HepG2 (cell line): ENCODE data around the gene CAMK2G. TPM values are rescaled to one million over a fixed set of nuclear protein-coding genes. Genes with fewer than 3 reads are reported as not detected.
A peak's percentile ranks its signal among the peaks of the same experiment; 100 is the strongest.

Experiments used
- ATF3 ChIP-seq: sonication (generic); formaldehyde crosslinking; IDR thresholded peaks from 2 replicates; pipeline ENCODE4 v1.4.0; 2020; ENCODE audit warnings: missing genetic modification reagents
- ATM ChIP-seq: fragments of 450-650 bp; IDR thresholded peaks from 2 replicates; pipeline ENCODE4 v1.7.1; 2017; ENCODE audit warnings: mild to moderate bottlenecking, borderline replicate concordance
- CBX5 ChIP-seq: sonication (generic); formaldehyde crosslinking; IDR thresholded peaks from 2 replicates; pipeline ENCODE4 v1.4.0; 2020; ENCODE audit warnings: missing genetic modification reagents, borderline replicate concordance
- KDM6A ChIP-seq: IDR thresholded peaks from 2 replicates; pipeline ENCODE4 v1.6.1; 2016; ENCODE audit warnings: low read depth
- MTF2 ChIP-seq: sonication (generic); formaldehyde crosslinking; IDR thresholded peaks from 2 replicates; pipeline ENCODE4 v1.5.0; 2020; ENCODE audit warnings: missing genetic modification reagents, borderline replicate concordance
- NFYB ChIP-seq: sonication (generic); formaldehyde crosslinking; IDR thresholded peaks from 2 replicates; pipeline ENCODE4 v1.4.0; 2020; ENCODE audit warnings: missing genetic modification reagents
- PCBP2 ChIP-seq: fragments of 200-400 bp; formaldehyde crosslinking; optimal IDR thresholded peaks from 2 replicates; pipeline ENCODE3; 2018; ENCODE audit warnings: low read length, low read depth; ENCODE audit not compliant: poor library complexity, severe bottlenecking
- RCOR2 ChIP-seq: IDR thresholded peaks from 2 replicates; pipeline ENCODE4 v1.6.1; 2016; ENCODE audit warnings: missing biosample characterization, missing genetic modification reagents
- SMAD9 ChIP-seq: sonication (generic); formaldehyde crosslinking; IDR thresholded peaks from 2 replicates; pipeline ENCODE4 v1.5.1; 2020; ENCODE audit warnings: mild to moderate bottlenecking, missing genetic modification reagents
- SP2 ChIP-seq: sonication (generic); formaldehyde crosslinking; IDR thresholded peaks from 2 replicates; pipeline ENCODE4 v1.5.1; 2020; ENCODE audit warnings: mild to moderate bottlenecking, missing genetic modification reagents
- TAF1 ChIP-seq: sonication (generic); formaldehyde crosslinking; IDR thresholded peaks from 2 replicates; pipeline ENCODE4 v1.4.0; 2020; ENCODE audit warnings: missing genetic modification reagents
- TBL1XR1 ChIP-seq: fragments of 150-350 bp; IDR thresholded peaks from 2 replicates; pipeline ENCODE4 v1.6.1; 2014; ENCODE audit warnings: borderline replicate concordance, low read length; ENCODE audit not compliant: partially characterized antibody
- UBTF ChIP-seq: sonication (generic); formaldehyde crosslinking; IDR thresholded peaks from 2 replicates; pipeline ENCODE4 v1.4.0; 2020; ENCODE audit warnings: mild to moderate bottlenecking, missing genetic modification reagents
- ZBTB3 ChIP-seq: sonication (generic); formaldehyde crosslinking; IDR thresholded peaks from 2 replicates; pipeline ENCODE4 v1.4.0; 2020; ENCODE audit warnings: low read depth, mild to moderate bottlenecking, moderate library complexity, missing genetic modification reagents, borderline replicate concordance
- ZFP41 ChIP-seq: sonication (generic); formaldehyde crosslinking; IDR thresholded peaks from 2 replicates; pipeline ENCODE4 v1.4.0; 2020; ENCODE audit warnings: mild to moderate bottlenecking, missing genetic modification reagents, borderline replicate concordance
- ZNF124 ChIP-seq: sonication (generic); formaldehyde crosslinking; IDR thresholded peaks from 2 replicates; pipeline ENCODE4 v1.4.0; 2020; ENCODE audit warnings: missing genetic modification reagents
- ZNF263 ChIP-seq: sonication (generic); formaldehyde crosslinking; IDR thresholded peaks from 2 replicates; pipeline ENCODE4 v1.4.0; 2020; ENCODE audit warnings: missing genetic modification reagents
- ZNF343 ChIP-seq: sonication (generic); formaldehyde crosslinking; IDR thresholded peaks from 2 replicates; pipeline ENCODE4 v1.4.0; 2020; ENCODE audit warnings: mild to moderate bottlenecking, missing genetic modification reagents
- ZNF556 ChIP-seq: sonication (generic); formaldehyde crosslinking; IDR thresholded peaks from 2 replicates; pipeline ENCODE4 v1.4.0; 2020; ENCODE audit warnings: mild to moderate bottlenecking, missing genetic modification reagents, borderline replicate concordance
- ZNF557 ChIP-seq: sonication (generic); formaldehyde crosslinking; IDR thresholded peaks from 2 replicates; pipeline ENCODE4 v1.4.0; 2020; ENCODE audit warnings: missing genetic modification reagents
- ZNF766 ChIP-seq: sonication (generic); formaldehyde crosslinking; IDR thresholded peaks from 2 replicates; pipeline ENCODE4 v1.5.0; 2020; ENCODE audit warnings: missing genetic modification reagents, borderline replicate concordance
- ZNF790 ChIP-seq: sonication (generic); formaldehyde crosslinking; IDR thresholded peaks from 2 replicates; pipeline ENCODE4 v1.8.0; 2022; ENCODE audit warnings: missing genetic modification reagents, mild to moderate bottlenecking, borderline replicate concordance
- ZNF816 ChIP-seq: sonication (generic); formaldehyde crosslinking; IDR thresholded peaks from 2 replicates; pipeline ENCODE4 v1.8.0; 2022; ENCODE audit warnings: missing genetic modification reagents, mild to moderate bottlenecking, borderline replicate concordance
- ZNF879 ChIP-seq: sonication (generic); formaldehyde crosslinking; IDR thresholded peaks from 2 replicates; pipeline ENCODE4 v1.8.1; 2023; ENCODE audit warnings: missing genetic modification reagents
- ZNF891 ChIP-seq: sonication (generic); formaldehyde crosslinking; IDR thresholded peaks from 2 replicates; pipeline ENCODE4 v1.5.0; 2020; ENCODE audit warnings: mild to moderate bottlenecking, missing genetic modification reagents
- ZXDC ChIP-seq: sonication (generic); formaldehyde crosslinking; IDR thresholded peaks from 2 replicates; pipeline ENCODE4 v1.5.0; 2020; ENCODE audit warnings: mild to moderate bottlenecking, missing genetic modification reagents
- polyA plus RNA-seq, 8 experiments: library from polyadenylated mRNA; depleted of rRNA in 3 of 8; stranded (reverse) in 7 of 8; unstranded in 1 of 8; fragments of >200 nt; fragmentation: Illumina TruSeq in 4 of 8; extraction: Trizol in 4 of 8; gene quantifications; 2 replicates each; pipeline versions ENCODE4 v1.2.1 to v1.2.3, GENCODE V29; 2011 to 2016; ENCODE audit warnings: low read depth in 4 of 8, missing spikeins in 1 of 8, mixed read lengths in 1 of 8; ENCODE audit not compliant: insufficient read depth in 1 of 8
- total RNA-seq, 5 experiments: library from RNA; depleted of rRNA; stranded (reverse); fragments of >200 nt; fragmentation: Illumina TruSeq; extraction: Trizol; gene quantifications; 2 replicates each; pipeline ENCODE4 v1.2.3, GENCODE V29; 2016; ENCODE audit warnings: low read depth in 1 of 5

The CAMK2G gene
- total and polyA plus RNA-seq, 2 of the 13 experiments (the other 11 are each of a cell fraction or from before 2014, with no cell fraction given), result 15.9 to 18.8 TPM

- peak; percentile 57 for TF ChIP-seq UBTF (CRISPR knock-in tag)
- no peak for TF ChIP-seq KDM6A (CRISPR knock-in tag)
- no peak; the same call in 1 of the 2 replicates for TF ChIP-seq ATF3
- no peak for TF ChIP-seq ZNF879 (CRISPR knock-in tag)
- TF ChIP-seq ZNF891 (CRISPR knock-in tag), result peak; percentile 21; the same call in 1 of the 2 replicates
- TF ChIP-seq ZNF343 (CRISPR knock-in tag), result no peak
- no peak for TF ChIP-seq ZNF124 (CRISPR knock-in tag)
- TF ChIP-seq TAF1 (CRISPR knock-in tag), result peak; percentile 8; the same call in 1 of the 2 replicates
- no peak for TF ChIP-seq SMAD9 (CRISPR knock-in tag)
- TF ChIP-seq ZXDC, result no peak
- 0 out of 2 replicates have a peak, but pooled peaks have one; percentile 41 for TF ChIP-seq MTF2 (CRISPR knock-in tag)
- TF ChIP-seq ZBTB3 (CRISPR knock-in tag), result no peak
- TF ChIP-seq ATM, result no peak
- TF ChIP-seq TBL1XR1, result no peak
- TF ChIP-seq RCOR2, result no peak
- TF ChIP-seq ZNF790 (CRISPR knock-in tag), result 0 out of 2 replicates have a peak, but pooled peaks have one; percentile 55
- TF ChIP-seq CBX5 (CRISPR knock-in tag), result no peak
- TF ChIP-seq ZNF263 (CRISPR knock-in tag), result peak; percentile 98
- TF ChIP-seq ZNF556 (CRISPR knock-in tag), result no peak
- TF ChIP-seq ZNF766 (CRISPR knock-in tag), result peak; percentile 1; the same call in 1 of the 2 replicates
- TF ChIP-seq ZFP41 (CRISPR knock-in tag), result no peak
- peak; percentile 66; the same call in 1 of the 2 replicates for TF ChIP-seq ZNF816 (CRISPR knock-in tag)
- TF ChIP-seq NFYB (CRISPR knock-in tag), result no peak
- TF ChIP-seq SP2 (CRISPR knock-in tag), result no peak
- no peak for TF ChIP-seq PCBP2
- TF ChIP-seq ZNF557 (CRISPR knock-in tag), result no peak
These were observed 88.4 kb downstream of the CAMK2G start (continued) for GRCh38 chr10:73785721-73786511.
